Natural killer cell treated with Interleukin-12 subunit alpha and Interleukin-12 subunit beta and Interleukin-15 and Interleukin-18, amount 100 ng/mL, for 72 hours (primary cell): ENCODE measurements around the gene CCL3. TPM values are rescaled to one million over a fixed set of nuclear protein-coding genes. Genes with fewer than 3 reads are reported as not detected.
A peak's percentile ranks its signal among the peaks of the same experiment; 100 is the strongest.
"Not testable (repeated sequence)": the region's sequence is repeated elsewhere in the genome, so short reads cannot be mapped to it uniquely, and the experiment has no call there.

Source experiments
- ATAC-seq, 2 donors: fragments of 150-1000 bp; cut with Tn5 transposase in 1 of 2; sonication (Bioruptor Pico), chemical (Tn5 transposase) in 1 of 2; 2 replicates each; pipeline ENCODE4 v1.10.0; 2021
- DNase-seq: peaks from one replicate; pipeline ENCODE4 v3.0.0; 2022; ENCODE audit warnings: low spot score
- H3K27ac Mint-ChIP-seq, 2 donors: 1 replicate in 1 of 2; 2 replicates in 1 of 2; pipeline ENCODE4 v1.8.0; 2022; ENCODE audit warnings: mixed read lengths in 2 of 2, mild to moderate bottlenecking in 1 of 2, moderate library complexity in 1 of 2
- H3K27me3 Mint-ChIP-seq, 2 donors: 1 replicate in 1 of 2; 2 replicates in 1 of 2; pipeline ENCODE4 v1.8.0; 2022; ENCODE audit warnings: mixed read lengths in 2 of 2
- H3K36me3 Mint-ChIP-seq: one replicate; pipeline ENCODE4 v1.8.0; 2022; ENCODE audit warnings: mixed read lengths
- H3K4me1 Mint-ChIP-seq, 2 donors: 1 replicate in 1 of 2; 2 replicates in 1 of 2; pipeline ENCODE4 v1.8.0; 2022; ENCODE audit warnings: low read depth in 2 of 2, mixed read lengths in 2 of 2, mild to moderate bottlenecking in 1 of 2
- H3K4me3 Mint-ChIP-seq: one replicate; pipeline ENCODE4 v1.8.0; 2022; ENCODE audit warnings: mixed read lengths
- H3K9me3 Mint-ChIP-seq: 2 replicates; pipeline ENCODE4 v1.8.0; 2022; ENCODE audit warnings: mixed read lengths
- total RNA-seq, 2 donors: library from RNA; stranded (reverse); gene quantifications; one replicate each; pipeline ENCODE4 v1.2.3, GENCODE V29; 2022

The CCL3 gene
- total RNA-seq, 2 donors from 2014 or later = 2,440 to 2,619 TPM

DNA sequence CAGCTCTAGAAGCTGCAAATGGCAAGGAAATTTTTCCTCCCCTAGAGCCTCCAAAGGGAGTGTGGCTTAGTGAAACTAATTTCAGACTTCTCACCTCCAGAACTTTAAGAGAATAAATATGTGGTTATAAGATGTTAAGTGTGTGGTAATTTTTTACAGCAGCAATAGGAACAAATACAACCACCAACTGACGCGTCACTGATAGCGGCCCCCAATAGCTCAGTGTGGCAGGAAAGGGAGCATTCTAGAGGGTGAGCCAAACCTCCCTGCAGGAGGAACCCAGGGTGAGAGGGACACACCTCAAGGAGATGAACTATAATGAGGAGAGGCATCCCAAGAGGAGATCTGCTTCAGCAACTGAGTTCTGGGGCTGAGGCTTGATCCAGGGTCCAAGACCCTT, 17.7 kb upstream of the CCL3 start:
- Mint-ChIP-seq H3K9me3 (no peaks in the 10 kb centered on the region), H3K27me3 (no peaks in the 10 kb centered on the region), H3K36me3 (peaks cover 18% of the 10 kb centered on the region), H3K4me3 (peak overlapping the region; percentile 54), H3K4me1 (peaks cover 70 to 79% of the 10 kb centered on the region in 2 donors), H3K27ac (peak overlapping the region; percentile 94 to 97)
- peak; percentile 8 to 42 for ATAC-seq
- DNase-seq = no peak

DNA sequence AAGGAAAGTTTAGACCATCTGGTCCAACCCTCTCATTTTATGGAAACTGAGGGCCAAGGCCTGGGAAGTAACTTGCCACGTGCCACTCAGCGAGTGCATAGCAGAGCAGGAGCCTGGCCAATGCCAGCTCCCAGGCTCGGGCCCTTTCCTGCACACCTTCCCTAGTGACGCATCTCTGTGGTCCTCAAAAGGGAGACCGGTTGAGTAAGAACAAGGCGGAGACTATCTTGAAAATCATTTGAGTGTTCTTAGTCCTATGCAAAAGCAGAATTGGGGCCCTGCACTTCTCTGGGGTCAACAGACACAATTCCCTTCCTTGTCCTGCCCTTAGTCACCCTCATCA, 16.5 kb upstream of the CCL3 start:
- peak overlapping the region; percentile 94 to 97 for H3K27ac Mint-ChIP-seq
- no peaks in the 10 kb centered on the region for H3K9me3 Mint-ChIP-seq
- H3K36me3 Mint-ChIP-seq = peaks cover 10% of the 10 kb centered on the region
- H3K27me3 Mint-ChIP-seq = no peaks in the 10 kb centered on the region
- H3K4me1 Mint-ChIP-seq = peaks cover 64 to 74% of the 10 kb centered on the region in 2 donors
- no peak for DNase-seq
- ATAC-seq = no peak
- H3K4me3 Mint-ChIP-seq = peak overlapping the region; percentile 92

DNA sequence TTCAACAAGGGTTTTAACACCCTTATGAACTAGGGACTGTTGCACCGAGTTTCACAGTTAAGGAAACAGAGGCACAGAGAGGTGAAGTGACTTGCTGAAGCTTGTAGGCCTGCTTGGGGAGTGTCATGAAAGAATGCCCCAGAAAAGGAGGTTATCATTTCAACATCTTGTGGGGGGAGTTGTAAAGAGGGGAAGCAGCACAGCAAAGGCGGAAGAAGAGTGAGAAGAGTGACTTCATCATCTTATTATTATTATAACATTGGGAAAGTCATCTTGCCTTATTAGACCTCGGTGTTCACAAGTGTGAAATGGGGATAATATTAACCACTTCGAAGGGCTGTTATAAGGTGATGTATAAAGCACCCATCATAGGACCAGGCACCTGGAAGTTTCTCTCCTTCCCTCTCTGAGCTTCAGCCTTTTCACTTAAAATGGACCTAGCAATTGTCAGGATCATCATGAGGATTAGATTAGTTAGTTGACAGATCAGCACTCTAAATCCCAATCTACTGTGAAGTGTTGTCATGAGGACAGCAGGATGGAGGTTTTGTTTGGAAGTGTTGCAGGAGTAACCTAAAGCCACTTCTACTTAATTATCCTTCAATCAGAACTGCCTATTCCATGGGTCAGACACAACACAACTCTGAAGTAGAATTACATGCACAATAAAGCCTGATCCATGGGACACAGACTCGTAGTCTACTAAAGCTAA, 16.0 kb upstream of the CCL3 start:
- peak overlapping the region; percentile 94 to 97 for H3K27ac Mint-ChIP-seq
- H3K4me1 Mint-ChIP-seq = peaks cover 60 to 71% of the 10 kb centered on the region in 2 donors
- peak overlapping the region; percentile 92 for H3K4me3 Mint-ChIP-seq
- H3K9me3 Mint-ChIP-seq = no peaks in the 10 kb centered on the region
- ATAC-seq (peak; percentile 39 to 61), DNase-seq (no peak)
- H3K36me3 Mint-ChIP-seq = peaks cover 10% of the 10 kb centered on the region
- no peaks in the 10 kb centered on the region for H3K27me3 Mint-ChIP-seq

DNA sequence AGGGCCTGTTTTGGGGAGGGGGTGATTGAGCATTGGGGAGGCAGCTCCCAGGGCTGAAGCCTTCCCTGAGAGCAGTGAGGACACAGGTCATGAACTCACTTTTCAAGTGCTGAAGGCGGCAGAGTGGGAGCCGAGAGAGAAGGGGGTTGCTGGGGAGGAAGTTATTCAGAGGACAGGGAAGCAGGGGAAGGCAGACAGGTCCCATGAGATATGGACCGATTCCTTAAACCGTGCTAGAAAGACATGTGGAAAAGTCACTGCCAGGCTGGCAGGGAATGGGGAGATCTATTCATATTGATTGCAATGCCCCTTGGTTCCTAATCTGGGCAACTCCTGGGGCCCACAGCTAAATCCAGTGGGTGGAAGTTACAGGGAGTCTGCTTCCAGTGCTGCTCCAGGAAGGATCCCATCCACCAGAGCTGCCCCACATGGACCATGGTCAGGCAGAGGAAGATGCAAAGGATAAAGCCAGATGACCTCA, 14.8 kb upstream of the CCL3 start:
- Mint-ChIP-seq H3K4me1 (peaks cover 65 to 71% of the 10 kb centered on the region in 2 donors), H3K27me3 (no peaks in the 10 kb centered on the region)

DNA sequence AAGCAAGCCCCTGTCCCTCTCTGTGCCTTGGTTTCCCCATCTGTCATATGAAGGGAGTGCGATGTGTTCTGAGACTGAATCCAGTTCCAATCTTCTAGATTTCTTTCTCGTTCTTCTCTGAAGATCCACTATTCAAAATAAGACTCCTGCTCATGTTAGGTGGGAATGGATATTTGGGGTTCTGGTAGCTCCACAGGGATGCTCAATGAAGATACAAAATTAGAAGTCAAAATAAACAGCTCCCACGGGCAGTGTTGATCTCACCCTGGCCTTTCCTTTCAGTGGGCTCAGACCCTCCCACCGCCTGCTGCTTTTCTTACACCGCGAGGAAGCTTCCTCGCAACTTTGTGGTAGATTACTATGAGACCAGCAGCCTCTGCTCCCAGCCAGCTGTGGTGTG, 14.3 kb upstream of the CCL3 start:
- not testable (repeated sequence) for H3K27me3 Mint-ChIP-seq, H3K9me3 Mint-ChIP-seq, DNase-seq
- Mint-ChIP-seq H3K27ac (peak overlapping the region; percentile 94 to 97), H3K36me3 (peaks cover 15% of the 10 kb centered on the region), H3K4me3 (peak overlapping the region; percentile 92), H3K4me1 (peaks cover 69 to 76% of the 10 kb centered on the region in 2 donors)
- ATAC-seq = peak in 1 of 2 donors; percentile 53

More for the DNA sequence above, 14.8 kb upstream of the CCL3 start:
- peak overlapping the region; percentile 94 to 97 for H3K27ac Mint-ChIP-seq
- no peak for ATAC-seq
- H3K4me3 Mint-ChIP-seq = peak overlapping the region; percentile 92
- H3K9me3 Mint-ChIP-seq = peaks cover 2% of the 10 kb centered on the region
- H3K36me3 Mint-ChIP-seq = peaks cover 15% of the 10 kb centered on the region
- no peak for DNase-seq

DNA sequence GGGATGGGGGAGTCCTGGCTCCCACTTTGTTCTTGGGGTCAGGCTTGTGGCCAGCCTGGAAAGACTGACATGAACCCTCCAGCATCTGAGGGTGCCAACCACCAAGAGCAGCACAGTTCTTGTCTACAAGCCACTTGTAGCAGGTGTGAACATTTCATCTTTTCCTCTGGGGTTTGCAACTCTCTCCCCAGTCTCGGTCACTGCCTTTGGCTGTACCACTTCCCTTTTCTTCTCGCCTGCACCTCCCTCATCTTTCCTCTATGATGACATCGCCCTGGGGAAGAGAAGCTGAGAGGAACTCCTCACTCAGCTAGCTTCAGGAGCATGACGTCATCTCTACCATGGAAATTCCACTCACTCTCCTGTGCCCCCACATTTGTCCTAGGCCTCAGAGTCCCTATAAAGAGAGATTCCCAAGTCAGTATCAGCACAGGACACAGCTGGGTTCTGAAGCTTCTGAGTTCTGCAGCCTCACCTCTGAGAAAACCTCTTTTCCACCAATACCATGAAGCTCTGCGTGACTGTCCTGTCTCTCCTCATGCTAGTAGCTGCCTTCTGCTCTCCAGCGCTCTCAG, 13.5 kb upstream of the CCL3 start, which contains the start of gene CCL4:
Gene CCL4 (plus strand): TSS at position 427 of the 575 bp plus-strand sequence. CDS start 79 bp downstream, at position 506.
- peak; percentile 88 for DNase-seq
- peak within 1 kb of the TSS; percentile 94 to 97 for H3K27ac Mint-ChIP-seq
- not testable (repeated sequence) for H3K27me3 Mint-ChIP-seq, H3K9me3 Mint-ChIP-seq
- H3K36me3 Mint-ChIP-seq = peaks cover 15% of the 10 kb centered on the region
- peak within 1 kb of the TSS; percentile 92 for H3K4me3 Mint-ChIP-seq
- peaks cover 70 to 77% of the 10 kb centered on the region in 2 donors for H3K4me1 Mint-ChIP-seq
- peak; percentile 85 for ATAC-seq

DNA sequence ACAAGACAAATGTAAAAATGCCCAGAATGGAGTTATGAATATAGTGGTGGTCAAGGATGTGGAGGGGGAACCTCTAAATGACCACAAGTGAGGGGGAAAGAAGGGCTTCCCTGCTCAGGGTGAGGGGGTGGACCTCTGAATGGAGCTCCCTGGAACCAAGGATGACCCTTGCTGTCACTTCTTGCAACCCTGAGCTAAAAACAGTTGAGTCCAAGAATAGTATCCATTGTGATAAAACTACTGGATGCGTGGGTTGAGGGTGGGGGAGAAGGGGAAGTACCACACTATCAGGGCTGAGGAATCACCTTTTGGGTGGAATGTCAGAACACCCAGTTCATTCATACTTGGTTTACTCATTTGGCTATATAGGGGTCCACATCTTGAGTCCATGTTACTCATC, 9.1 kb upstream of the CCL3 start:
- H3K9me3 Mint-ChIP-seq, H3K4me3 Mint-ChIP-seq, DNase-seq: not testable (repeated sequence)

DNA sequence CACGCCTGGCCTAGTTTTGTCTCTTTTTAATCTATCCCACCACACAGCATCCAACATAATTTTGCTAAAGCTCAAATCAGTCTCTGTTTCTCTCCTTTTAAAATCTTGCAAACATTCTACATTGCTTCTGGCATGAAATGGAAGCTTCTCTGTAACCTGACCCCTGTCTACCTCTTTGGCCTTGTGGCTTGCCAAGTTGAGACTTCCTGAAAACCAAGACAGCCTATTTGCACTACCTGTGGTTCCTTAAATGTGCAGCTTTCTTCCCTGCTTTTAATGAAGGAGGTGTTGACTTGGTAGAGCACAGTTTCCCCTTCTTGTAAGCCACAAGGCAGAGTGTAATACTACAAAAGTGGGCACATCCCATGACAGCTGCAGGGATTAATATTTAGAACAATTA, 6.0 kb upstream of the CCL3 start:
- ATAC-seq (no peak), DNase-seq (no peak)
- H3K4me3 Mint-ChIP-seq = peak overlapping the region; percentile 51
- H3K9me3 Mint-ChIP-seq = peaks cover 8% of the 10 kb centered on the region
- peak overlapping the region; percentile 95 to 96 for H3K27ac Mint-ChIP-seq
- peaks cover 64 to 71% of the 10 kb centered on the region in 2 donors for H3K4me1 Mint-ChIP-seq
- no peaks in the 10 kb centered on the region for H3K27me3 Mint-ChIP-seq
- peaks cover 9% of the 10 kb centered on the region for H3K36me3 Mint-ChIP-seq

More for the DNA sequence above, 9.1 kb upstream of the CCL3 start:
- not testable (repeated sequence) for H3K27me3 Mint-ChIP-seq, ATAC-seq, H3K36me3 Mint-ChIP-seq
- Mint-ChIP-seq H3K27ac (peak overlapping the region; percentile 5 to 29), H3K4me1 (peaks cover 58 to 61% of the 10 kb centered on the region in 2 donors)

DNA sequence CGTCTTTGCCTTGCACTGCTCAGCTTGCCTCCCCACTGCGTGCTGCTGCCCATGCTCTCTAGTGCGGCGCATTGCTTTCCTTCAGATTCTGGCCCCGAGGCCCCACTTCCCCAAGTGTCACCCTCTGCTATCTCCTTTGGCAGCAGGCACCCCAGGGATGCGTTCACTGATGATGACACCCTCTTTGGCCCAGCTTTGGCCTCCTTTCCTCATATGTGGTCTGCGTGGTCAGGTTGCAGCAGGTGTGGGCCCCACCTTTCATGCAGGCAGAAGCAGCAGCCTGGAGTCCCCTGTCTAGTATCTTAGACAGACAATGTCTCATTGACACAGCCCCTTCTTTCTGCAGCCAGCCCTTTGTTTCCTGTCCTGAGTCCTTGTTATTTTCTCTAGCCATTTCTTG, 4.8 kb upstream of the CCL3 start:
- H3K4me3 Mint-ChIP-seq = peak overlapping the region; percentile 51
- H3K9me3 Mint-ChIP-seq = peaks cover 6% of the 10 kb centered on the region
- DNase-seq (no peak), ATAC-seq (no peak)
- H3K36me3 Mint-ChIP-seq = peaks cover 5% of the 10 kb centered on the region
- no peaks in the 10 kb centered on the region for H3K27me3 Mint-ChIP-seq
- peak overlapping the region; percentile 95 to 96 for H3K27ac Mint-ChIP-seq
- peaks cover 67 to 74% of the 10 kb centered on the region in 2 donors for H3K4me1 Mint-ChIP-seq

DNA sequence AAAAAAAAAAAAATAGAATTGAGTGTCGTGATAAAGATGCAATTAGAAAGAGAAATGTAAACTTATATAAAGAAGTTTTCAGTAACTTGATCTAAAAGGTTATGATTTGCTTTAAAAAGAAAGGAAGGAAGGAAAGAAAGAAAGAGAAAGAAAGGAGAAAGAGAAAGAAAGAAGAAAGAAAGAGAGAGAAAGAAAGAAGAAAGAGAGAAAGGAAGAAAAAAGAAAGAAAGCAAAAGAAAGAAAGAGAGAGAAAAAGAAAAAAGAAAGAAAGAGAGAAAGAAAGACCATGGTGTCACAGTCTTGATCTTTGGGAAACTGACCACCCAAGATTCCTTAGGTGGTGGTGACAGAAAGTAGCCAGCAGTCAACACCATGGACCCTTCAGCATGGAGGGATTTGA, 4.3 kb upstream of the CCL3 start:
- H3K4me1 Mint-ChIP-seq = peaks cover 67 to 74% of the 10 kb centered on the region in 2 donors
- H3K4me3 Mint-ChIP-seq = peak overlapping the region; percentile 46
- peak overlapping the region; percentile 95 to 96 for H3K27ac Mint-ChIP-seq
- H3K36me3 Mint-ChIP-seq = peaks cover 5% of the 10 kb centered on the region
- DNase-seq (no peak), ATAC-seq (no peak)
- no peaks in the 10 kb centered on the region for H3K27me3 Mint-ChIP-seq
- H3K9me3 Mint-ChIP-seq = peaks cover 6% of the 10 kb centered on the region

DNA sequence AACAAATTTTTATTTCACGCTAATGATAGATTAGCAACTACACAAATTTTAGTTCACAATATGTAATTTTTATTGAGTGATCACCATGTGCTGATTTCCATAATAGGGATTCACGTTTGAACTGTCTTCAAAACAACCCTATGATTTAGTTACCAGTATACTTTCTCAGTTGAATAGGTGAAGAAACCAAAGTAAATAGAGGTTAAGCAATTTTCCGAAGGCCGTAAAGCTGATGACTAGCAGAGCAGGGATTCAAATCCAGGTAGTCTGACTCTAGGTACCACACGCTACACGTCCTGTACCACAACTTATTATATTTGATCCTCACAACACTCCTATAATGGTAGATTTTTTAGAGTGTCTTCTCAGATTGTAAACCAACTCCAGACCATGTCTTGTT, 2.8 kb upstream of the CCL3 start:
- not testable (repeated sequence) for ATAC-seq, H3K9me3 Mint-ChIP-seq, DNase-seq, H3K27me3 Mint-ChIP-seq
- Mint-ChIP-seq H3K4me3 (peak overlapping the region; percentile 61), H3K27ac (peak overlapping the region; percentile 95 to 96), H3K36me3 (peaks cover 11% of the 10 kb centered on the region), H3K4me1 (peaks cover 69 to 77% of the 10 kb centered on the region in 2 donors)

DNA sequence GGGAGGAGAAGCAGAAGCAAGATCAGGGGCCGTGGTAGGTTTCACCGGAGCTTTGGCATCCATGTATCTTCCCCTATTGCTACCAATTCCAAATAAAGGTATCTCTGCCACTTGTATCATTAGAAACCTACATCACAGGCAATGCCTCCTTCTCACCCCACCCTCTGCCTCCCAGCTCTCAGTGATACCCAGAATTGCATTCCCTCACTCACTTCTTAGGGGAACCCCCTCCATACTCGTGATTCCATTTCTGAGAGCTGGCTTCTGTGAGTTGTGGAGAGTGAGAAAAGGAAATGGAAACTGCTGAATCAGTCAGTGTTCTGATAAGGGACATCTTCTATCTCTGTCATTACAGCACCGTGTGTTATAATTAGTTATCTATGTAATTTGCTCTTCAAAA, 2.3 kb upstream of the CCL3 start:
- H3K27me3 Mint-ChIP-seq = no peaks in the 10 kb centered on the region
- H3K9me3 Mint-ChIP-seq = peaks cover 6% of the 10 kb centered on the region
- DNase-seq (peak; percentile 85), ATAC-seq (peak; percentile 37 to 48)
- peaks cover 11% of the 10 kb centered on the region for H3K36me3 Mint-ChIP-seq
- peak overlapping the region; percentile 61 for H3K4me3 Mint-ChIP-seq
- H3K27ac Mint-ChIP-seq = peak overlapping the region; percentile 95 to 96
- peaks cover 69 to 81% of the 10 kb centered on the region in 2 donors for H3K4me1 Mint-ChIP-seq

DNA sequence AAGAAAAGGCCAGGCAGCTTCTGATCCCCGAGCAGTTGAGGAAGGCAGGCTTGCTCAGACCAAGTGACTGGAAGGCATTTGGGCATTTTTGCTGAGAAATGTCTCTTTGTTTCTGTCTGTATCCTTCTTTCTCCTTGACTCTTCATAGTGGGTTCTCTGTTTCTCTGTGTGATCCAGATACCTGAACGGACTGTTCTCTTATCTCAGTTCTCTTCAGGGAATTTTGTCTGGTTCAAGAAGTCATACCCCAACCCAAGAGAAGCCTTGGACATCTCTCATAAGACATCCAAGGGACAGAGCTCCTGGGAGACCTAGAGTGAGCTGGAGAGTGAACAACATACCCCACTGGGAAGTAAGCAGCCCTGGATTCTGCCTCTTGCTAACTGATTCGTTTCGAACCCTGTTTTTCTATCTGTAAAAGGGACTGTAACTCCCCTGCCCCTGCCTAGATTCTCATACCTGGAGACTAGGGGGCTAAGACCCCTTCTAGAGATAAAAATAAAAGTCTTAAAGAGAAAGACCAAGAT, 541 bp downstream of the CCL3 start:
- Mint-ChIP-seq H3K4me1 (peaks cover 71 to 89% of the 10 kb centered on the region in 2 donors), H3K27me3 (no peaks in the 10 kb centered on the region), H3K36me3 (peaks cover 11% of the 10 kb centered on the region), H3K4me3 (peak overlapping the region; percentile 86), H3K27ac (peak overlapping the region; percentile 95 to 96), H3K9me3 (peaks cover 6% of the 10 kb centered on the region)
- no peak for DNase-seq
- no peak for ATAC-seq
